Hematopoietic multipotent progenitor cell treated with erythropoietin and hydrocortisone succinate and interleukin-3 and kit ligand, for 8 days (in vitro differentiated cells): ENCODE measurements around the gene FAM171A1.

Source experiments
- DNase-seq: peaks from one replicate; pipeline ENCODE4 v3.0.0-alpha.2; 2015

Gene FAM171A1

GRCh38 chr10:15166325-15166724 lies 204.8 kb downstream of the FAM171A1 start:
- DNase-seq, result no peak

- DNase-seq, result no peak
Measured at GRCh38 chr10:15163253-15163828, 207.7 kb downstream of the FAM171A1 start.
